ENCODE data around the gene MEOX1. TPM values are rescaled to one million over a fixed set of nuclear protein-coding genes. Genes with fewer than 3 reads are reported as not detected.

The MEOX1 gene
- total and polyA plus RNA-seq, 2 of the 4 experiments (the other 2 are of a cell fraction): 0.48 to 0.72 TPM

DNA sequence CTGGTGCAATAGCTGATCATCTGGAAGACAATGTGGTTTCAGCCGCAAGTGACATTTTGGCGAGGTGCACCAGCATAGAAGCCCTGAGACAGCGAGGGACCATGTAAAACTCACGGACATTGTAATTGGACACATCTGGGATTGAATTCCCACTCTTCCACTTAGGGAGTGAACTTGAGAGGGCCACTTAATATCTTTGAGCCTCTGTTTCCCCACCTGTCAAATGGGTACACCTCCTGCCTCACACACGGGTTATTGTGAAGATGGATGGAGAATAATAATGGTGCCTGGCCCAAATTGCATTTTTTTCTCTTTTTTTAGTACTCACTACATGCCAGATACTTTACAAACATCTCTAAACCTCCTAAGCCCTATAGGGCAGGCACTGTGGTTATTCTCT is 45.5 kb upstream of the MEOX1 start:
- Histone ChIP-seq H3K79me1 (ENCODE audit: low read depth in 1 of 2, low read length in 2 of 2) (no peaks in the 10 kb centered on the region), H4K20me1 (ENCODE audit: insufficient read depth, low read length) (no peaks in the 10 kb centered on the region), H2BK15ac (ENCODE audit: low read depth, low read length) (no peak overlapping the region), H4K5ac (ENCODE audit: low read depth, low read length) (no peak overlapping the region), H3K23ac (ENCODE audit: low read depth, low read length) (no peak overlapping the region), H3K4me2 (ENCODE audit: low read depth, low read length) (no peak overlapping the region), H3K9me3 (ENCODE audit: control insufficient read depth, insufficient read depth, low read length) (peaks cover 2% of the 10 kb centered on the region; the same call in 1 of the 2 replicates), H3K14ac (replicated peaks; ENCODE audit: low read depth, low read length) (no peak overlapping the region), H2BK120ac (ENCODE audit: low read depth, low read length) (no peak overlapping the region), H3K4me1 (ENCODE audit: control insufficient read depth, insufficient read depth, low read length) (no peaks in the 10 kb centered on the region), H2AK9ac (replicated peaks; ENCODE audit: low read depth, low read length, poor library complexity) (no peak overlapping the region), H3K27ac (ENCODE audit: insufficient read depth, low read length) (no peak overlapping the region), H2BK5ac (ENCODE audit: low read depth, low read length, poor library complexity, severe bottlenecking) (no peak overlapping the region), H4K91ac (ENCODE audit: insufficient read depth, low read depth, low read length) (no peak overlapping the region), H3K9me1 (ENCODE audit: insufficient read depth, low read length) (no peaks in the 10 kb centered on the region), H4K8ac (ENCODE audit: low read depth in 2 of 2, low read length in 2 of 2) (no peak overlapping the region), H3K18ac (ENCODE audit: low read depth, low read length) (no peak overlapping the region), H2BK20ac (ENCODE audit: low read depth, low read length) (no peak overlapping the region), H3K9ac (ENCODE audit: low read depth, low read length) (no peak overlapping the region), H3K36me3 (ENCODE audit: control insufficient read depth, insufficient read depth, low read length) (no peaks in the 10 kb centered on the region), H3K4me3 (ENCODE audit: insufficient read depth, low read depth, low read length) (no peak overlapping the region), H2AFZ (replicated peaks; ENCODE audit: low read length, poor library complexity) (no peak overlapping the region), H3K4ac (ENCODE audit: low read depth, low read length) (no peak overlapping the region), H3K27me3 (ENCODE audit: control insufficient read depth, insufficient read depth, low read length) (peaks cover 22% of the 10 kb centered on the region), H2AK5ac (ENCODE audit: low read depth, low read length) (no peak overlapping the region), H3K56ac (ENCODE audit: extremely low read depth, insufficient read depth, low read length) (no peak overlapping the region)
- no peak for DNase-seq
- no TSS peak for BruUV-seq (replicated peaks)
- intact Hi-C loops (cut with micrococcal nuclease) (no loop called here), in situ Hi-C loops (cut with MboI; ENCODE audit: low sequenced_read_pairs) (loop anchor here (5.0 kb wide), 1 partner anchor 40 kb away; no protein-coding TSS in a partner anchor), dilution Hi-C loops (cut with HindIII; ENCODE audit: low sequenced_read_pairs, unreplicated experiment) (no loop called here)
- ChIA-PET POLR2A (ENCODE audit: unreplicated experiment) (no interaction called here), CTCF (no interaction called here)
- no peak for ATAC-seq (ENCODE audit: low read depth)
- no peak for TF ChIP-seq RCOR1 (IDR thresholded peaks at IDR 0.05; ENCODE audit: insufficient replicate concordance, low read length)
- no peak for TF ChIP-seq MAFK (IDR thresholded peaks at IDR 0.05; ENCODE audit: low read depth, low read length)
- 95% methylated on average over 3 of the region's 5 CpGs; no CpG with 5 or more reads in 1 of the 2 experiments for WGBS, 2 experiments (ENCODE audit: extremely low coverage in 2 of 2, insufficient read length in 1 of 2)

Data from IMR-90 (cell line).